SK-N-MC (cell line): ENCODE results near the gene CRACR2B.

Experiments used
- DNase-seq: peaks from one replicate; pipeline ENCODE4 v3.0.0-alpha.2; 2011; ENCODE audit warnings: low read depth, low spot score
- H3K27ac ChIP-seq: fragments of 200-600 bp; sonication (generic); 2 replicates; pipeline ENCODE4 v1.5.1; 2016; ENCODE audit warnings: mixed run types
- H3K36me3 ChIP-seq: fragments of 200-600 bp; sonication (generic); 2 replicates; pipeline ENCODE4 v1.6.1; 2017; ENCODE audit warnings: antibody characterized with exemption, low read length, mixed read lengths; ENCODE audit not compliant: insufficient read depth
- H3K4me3 ChIP-seq: fragments of 200-600 bp; sonication (generic); 2 replicates; pipeline ENCODE4 v1.5.1; 2016
- H3K9ac ChIP-seq: fragments of 200-600 bp; sonication (generic); 2 replicates; pipeline ENCODE4 v1.8.0; 2017; ENCODE audit warnings: mixed run types, mixed read lengths; ENCODE audit not compliant: insufficient read length
- H3K9me3 ChIP-seq: fragments of 200-600 bp; sonication (generic); 2 replicates; pipeline ENCODE4 v1.6.1; 2017; ENCODE audit warnings: low read depth, mild to moderate bottlenecking, antibody characterized with exemption, low read length, moderate library complexity, mixed read lengths
- EZH2 ChIP-seq: fragments of 200-600 bp; sonication (generic); IDR thresholded peaks from one replicate; pipeline ENCODE4 v1.6.1; 2017; ENCODE audit warnings: antibody characterized with exemption
- FOXP2 ChIP-seq: optimal IDR thresholded peaks from 2 replicates; pipeline ENCODE3; 2011; ENCODE audit warnings: mild to moderate bottlenecking, moderate library complexity; ENCODE audit not compliant: insufficient read depth; ENCODE audit errors: extremely low read length, control extremely low read depth
- POLR2AphosphoS5 ChIP-seq: IDR thresholded peaks from 2 replicates; pipeline ENCODE4 v1.6.1; 2012; ENCODE audit warnings: mild to moderate bottlenecking, low read depth, low read length, borderline replicate concordance

Gene CRACR2B

GRCh38 chr11:813072-813455 lies 14.7 kb upstream of the CRACR2B start:
- peaks cover 39% of the 10 kb centered on the region for H3K36me3 ChIP-seq

GRCh38 chr11:813456-814096 lies 14.1 kb upstream of the CRACR2B start:
- Histone ChIP-seq H3K9ac (no peak overlapping the region), H3K27ac (0 out of 2 replicates have a peak overlapping the region, but pooled peaks have one; percentile 36)

More at GRCh38 chr11:813072-813455, 14.7 kb upstream of the CRACR2B start:
- Histone ChIP-seq H3K9me3 (no peaks in the 10 kb centered on the region), H3K27ac (0 out of 2 replicates have a peak overlapping the region, but pooled peaks have one; percentile 36), H3K9ac (no peak overlapping the region), H3K4me3 (no peak overlapping the region)
- DNase-seq: no peak
- TF ChIP-seq POLR2AphosphoS5 (no peak), FOXP2 (no peak), EZH2 (no peak)

GRCh38 chr11:815675-816432 lies 11.9 kb upstream of the CRACR2B start:
- Histone ChIP-seq H3K27ac (0 out of 2 replicates have a peak overlapping the region, but pooled peaks have one; percentile 19), H3K9ac (no peak overlapping the region), H3K4me3 (no peak overlapping the region), H3K36me3 (peaks cover 33% of the 10 kb centered on the region), H3K9me3 (no peaks in the 10 kb centered on the region)
- no peak for DNase-seq
- TF ChIP-seq EZH2 (no peak), FOXP2 (no peak), POLR2AphosphoS5 (peak; percentile 64; the same call in 1 of the 2 replicates)

More at GRCh38 chr11:813456-814096, 14.1 kb upstream of the CRACR2B start:
- peaks cover 39% of the 10 kb centered on the region for H3K36me3 ChIP-seq
- H3K9me3 ChIP-seq: no peaks in the 10 kb centered on the region
- no peak for TF ChIP-seq EZH2
- TF ChIP-seq FOXP2: no peak
- TF ChIP-seq POLR2AphosphoS5: peak; percentile 55
- H3K4me3 ChIP-seq: no peak overlapping the region
- DNase-seq: no peak

- TF ChIP-seq POLR2AphosphoS5 (0 out of 2 replicates have a peak, but pooled peaks have one; percentile 19), FOXP2 (no peak)
- no peak for DNase-seq
- no peak overlapping the region for H3K9ac ChIP-seq
- H3K36me3 ChIP-seq: peaks cover 27% of the 10 kb centered on the region
- H3K4me3 ChIP-seq: no peak overlapping the region
- no peaks in the 10 kb centered on the region for H3K9me3 ChIP-seq
- H3K27ac ChIP-seq: no peak overlapping the region
These were observed 11.3 kb upstream of the CRACR2B start for GRCh38 chr11:816433-816779.

GRCh38 chr11:818396-819128 lies 9.2 kb upstream of the CRACR2B start, which contains the start of gene PNPLA2:
Gene PNPLA2 (plus strand): TSS chr11:818914. CDS start chr11:819719, 805 bp downstream.
- peaks cover 5% of the 10 kb centered on the region for H3K36me3 ChIP-seq
- peak within 1 kb of the TSS; percentile 83 for H3K9ac ChIP-seq
- no peak for TF ChIP-seq POLR2AphosphoS5
- TF ChIP-seq FOXP2: no peak
- TF ChIP-seq EZH2: no peak
- DNase-seq: no peak
- no peaks in the 10 kb centered on the region for H3K9me3 ChIP-seq
- H3K27ac ChIP-seq: no peak within 1 kb of the TSS
- H3K4me3 ChIP-seq: peak within 1 kb of the TSS; percentile 88

- H3K36me3 ChIP-seq: no peaks in the 10 kb centered on the region; the same call in 1 of the 2 replicates
- H3K27ac ChIP-seq: no peak overlapping the region
- peak overlapping the region; percentile 83 for H3K9ac ChIP-seq
- H3K9me3 ChIP-seq: no peaks in the 10 kb centered on the region
- H3K4me3 ChIP-seq: peak overlapping the region; percentile 88
- no peak for DNase-seq
- peak; percentile 17 for TF ChIP-seq FOXP2
- peak; percentile 95 for TF ChIP-seq POLR2AphosphoS5
- TF ChIP-seq EZH2: no peak
These were observed 8.4 kb upstream of the CRACR2B start for GRCh38 chr11:819129-819931.

- peak overlapping the region; percentile 83 for H3K9ac ChIP-seq
- peak overlapping the region; percentile 88 for H3K4me3 ChIP-seq
- no peaks in the 10 kb centered on the region; the same call in 1 of the 2 replicates for H3K36me3 ChIP-seq
- no peak for DNase-seq
- TF ChIP-seq EZH2 (no peak), POLR2AphosphoS5 (no peak), FOXP2 (no peak)
- H3K9me3 ChIP-seq: no peaks in the 10 kb centered on the region
- H3K27ac ChIP-seq: no peak overlapping the region
These were observed 7.6 kb upstream of the CRACR2B start for GRCh38 chr11:819943-820649.
